ENCODE results near the gene CENPH.

GRCh38 chr5:69224520-69224919 lies 35.1 kb downstream of the CENPH start:
- TF ChIP-seq, protein P1, sequence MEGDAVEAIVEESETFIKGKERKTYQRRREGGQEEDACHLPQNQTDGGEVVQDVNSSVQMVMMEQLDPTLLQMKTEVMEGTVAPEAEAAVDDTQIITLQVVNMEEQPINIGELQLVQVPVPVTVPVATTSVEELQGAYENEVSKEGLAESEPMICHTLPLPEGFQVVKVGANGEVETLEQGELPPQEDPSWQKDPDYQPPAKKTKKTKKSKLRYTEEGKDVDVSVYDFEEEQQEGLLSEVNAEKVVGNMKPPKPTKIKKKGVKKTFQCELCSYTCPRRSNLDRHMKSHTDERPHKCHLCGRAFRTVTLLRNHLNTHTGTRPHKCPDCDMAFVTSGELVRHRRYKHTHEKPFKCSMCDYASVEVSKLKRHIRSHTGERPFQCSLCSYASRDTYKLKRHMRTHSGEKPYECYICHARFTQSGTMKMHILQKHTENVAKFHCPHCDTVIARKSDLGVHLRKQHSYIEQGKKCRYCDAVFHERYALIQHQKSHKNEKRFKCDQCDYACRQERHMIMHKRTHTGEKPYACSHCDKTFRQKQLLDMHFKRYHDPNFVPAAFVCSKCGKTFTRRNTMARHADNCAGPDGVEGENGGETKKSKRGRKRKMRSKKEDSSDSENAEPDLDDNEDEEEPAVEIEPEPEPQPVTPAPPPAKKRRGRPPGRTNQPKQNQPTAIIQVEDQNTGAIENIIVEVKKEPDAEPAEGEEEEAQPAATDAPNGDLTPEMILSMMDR (IDR thresholded peaks at IDR 0.05; ENCODE audit: insufficient read depth, low read length): no peak
- TF ChIP-seq REST (IDR thresholded peaks at IDR 0.05; ENCODE audit: insufficient replicate concordance, low read depth): no peak
- no peak for TF ChIP-seq POLR2AphosphoS5 (IDR thresholded peaks at IDR 0.05; ENCODE audit: low read depth)
